HG03520 (cell line): ENCODE data around the gene RAB3IP.
A peak's percentile ranks its signal among the peaks of the same experiment; 100 is the strongest.

ENCODE experiments used
- ATAC-seq: cut with Tn5 transposase; IDR thresholded peaks from one replicate; pipeline ENCODE4 v1.9.1; 2021; ENCODE audit warnings: mild to moderate bottlenecking, moderate library complexity; ENCODE audit not compliant: unreplicated experiment

RAB3IP gene, protein sequence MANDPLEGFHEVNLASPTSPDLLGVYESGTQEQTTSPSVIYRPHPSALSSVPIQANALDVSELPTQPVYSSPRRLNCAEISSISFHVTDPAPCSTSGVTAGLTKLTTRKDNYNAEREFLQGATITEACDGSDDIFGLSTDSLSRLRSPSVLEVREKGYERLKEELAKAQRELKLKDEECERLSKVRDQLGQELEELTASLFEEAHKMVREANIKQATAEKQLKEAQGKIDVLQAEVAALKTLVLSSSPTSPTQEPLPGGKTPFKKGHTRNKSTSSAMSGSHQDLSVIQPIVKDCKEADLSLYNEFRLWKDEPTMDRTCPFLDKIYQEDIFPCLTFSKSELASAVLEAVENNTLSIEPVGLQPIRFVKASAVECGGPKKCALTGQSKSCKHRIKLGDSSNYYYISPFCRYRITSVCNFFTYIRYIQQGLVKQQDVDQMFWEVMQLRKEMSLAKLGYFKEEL

DNA sequence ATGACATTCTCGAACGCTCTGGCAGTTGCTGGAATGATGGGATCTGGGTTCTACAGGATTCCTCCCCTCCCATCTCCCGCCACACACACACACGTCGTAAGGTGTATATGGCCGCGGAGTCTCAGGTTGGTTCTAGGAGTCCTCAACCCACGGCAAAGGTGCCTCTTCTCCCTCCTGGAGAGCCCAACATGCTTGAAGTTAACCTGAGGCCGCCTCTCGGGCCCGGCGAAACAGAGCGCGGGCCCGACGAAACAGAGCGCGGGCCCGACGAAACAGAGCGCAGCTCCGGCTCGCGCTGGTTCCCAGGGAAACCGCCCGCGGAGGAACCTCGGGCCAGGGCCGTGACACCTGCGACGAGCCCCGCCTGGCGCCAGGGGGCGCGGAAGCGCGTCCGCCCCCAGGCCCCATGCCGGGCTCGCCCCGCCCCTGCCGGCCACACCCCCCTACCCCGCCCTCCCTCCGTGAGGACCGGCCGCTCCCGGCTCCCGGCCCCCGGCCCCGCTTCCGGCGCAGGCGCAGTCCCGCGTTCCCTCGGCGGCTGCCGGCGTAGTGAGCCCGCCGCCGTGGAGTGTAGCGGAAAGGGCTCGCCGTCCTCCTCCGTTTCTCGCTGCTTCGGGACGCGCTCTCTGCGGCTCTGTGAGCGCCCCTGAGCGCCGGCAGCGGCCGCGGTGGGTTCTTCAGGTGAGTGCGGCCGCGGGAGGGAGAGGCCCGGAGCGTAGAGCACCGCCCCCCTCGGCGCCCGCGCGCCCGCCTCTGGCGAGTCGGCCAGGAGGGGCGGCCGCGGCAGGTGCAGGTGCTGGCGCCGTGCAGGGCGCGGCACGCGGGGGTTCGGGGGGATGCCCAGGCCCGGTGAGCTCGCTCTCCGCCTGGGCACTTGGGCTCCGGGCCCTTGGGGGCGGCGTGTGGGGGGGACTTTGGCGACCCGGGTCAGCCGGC, at the start of gene RAB3IP:
Gene RAB3IP (plus strand): TSS at position 510 of the 936 bp plus-strand sequence. CDS start 16,549 bp downstream, outside the sequence.
- ATAC-seq: peak; percentile 80

DNA sequence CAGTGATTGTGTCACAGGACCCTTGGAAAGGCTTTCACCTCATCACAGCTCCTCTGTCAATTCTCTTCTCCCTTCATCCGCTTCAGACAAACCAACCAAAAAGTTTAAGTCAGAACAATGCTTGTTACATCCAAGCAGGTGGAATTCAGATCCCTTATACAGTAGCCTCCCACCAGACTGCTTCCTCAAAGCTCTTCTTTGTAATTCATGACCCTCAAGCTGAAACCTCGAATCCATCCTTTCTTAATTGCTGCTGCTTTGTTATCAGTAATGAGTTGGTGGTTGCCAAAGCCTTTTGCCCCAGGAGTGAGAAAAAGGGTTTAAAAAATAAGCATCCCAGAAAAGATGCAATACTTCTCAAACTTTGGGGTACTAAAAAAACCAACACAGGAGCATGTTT, 49.0 kb upstream of the RAB3IP start:
- no peak for ATAC-seq

DNA sequence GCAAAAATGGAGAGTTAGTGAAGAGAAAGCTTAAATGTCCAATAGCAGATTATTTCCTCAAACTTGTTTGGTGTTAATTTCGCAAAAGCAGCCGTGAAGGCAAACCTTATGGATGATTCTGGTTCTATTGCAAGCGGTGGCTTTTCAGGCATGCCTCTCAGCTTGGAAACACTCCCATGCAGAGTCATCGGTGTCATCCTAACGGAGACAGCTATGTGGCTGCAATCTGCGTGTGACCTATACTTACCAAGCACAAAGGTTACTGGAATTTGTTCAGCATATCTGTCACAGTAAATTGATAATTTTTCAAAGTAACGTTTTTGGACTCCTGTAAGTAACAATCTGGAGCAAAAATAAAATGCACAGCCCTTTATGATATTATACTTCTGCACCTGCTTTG, 44.5 kb upstream of the RAB3IP start:
- no peak for ATAC-seq

GRCh38 chr12:69698054-69698453, 40.6 kb upstream of the RAB3IP start:
- no peak for ATAC-seq

- no peak for ATAC-seq
These were observed 39.7 kb upstream of the RAB3IP start, which contains the start of gene BEST3 for GRCh38 chr12:69698769-69699540. Gene BEST3, minus strand, starts transcription at chr12:69699303. Its CDS starts 1,505 bp downstream, at chr12:69697798.

GRCh38 chr12:69701826-69702225, 36.8 kb upstream of the RAB3IP start:
- no peak for ATAC-seq

DNA sequence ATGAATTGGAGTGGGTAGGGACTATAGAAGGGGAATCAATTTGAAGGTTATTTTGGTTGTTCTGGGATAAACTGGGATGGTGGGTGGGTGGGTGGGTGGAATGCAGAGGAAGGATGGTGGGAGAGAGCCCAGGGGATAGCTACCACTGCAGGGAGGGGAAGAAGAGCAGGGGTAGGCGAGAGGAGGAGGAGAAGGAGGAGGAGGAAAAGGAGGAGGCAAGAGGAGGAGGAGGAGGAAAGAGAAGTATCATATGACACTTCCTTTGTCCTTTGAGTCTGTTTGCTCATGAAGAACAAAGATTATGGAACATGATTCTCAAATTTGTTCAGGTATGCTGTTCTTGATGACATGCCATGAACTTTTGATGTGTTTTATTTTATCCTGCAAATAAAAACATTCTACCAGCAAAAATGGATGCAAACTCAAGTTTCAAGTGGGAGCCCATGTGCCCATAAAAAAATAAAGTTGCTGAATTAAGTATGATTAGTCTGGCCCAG, 35.5 kb upstream of the RAB3IP start:
- no peak for ATAC-seq

- no peak for ATAC-seq
These were observed 34.3 kb upstream of the RAB3IP start for GRCh38 chr12:69704357-69704756.

GRCh38 chr12:69708649-69709048, 30.0 kb upstream of the RAB3IP start:
- no peak for ATAC-seq

- no peak for ATAC-seq
These were observed 25.8 kb upstream of the RAB3IP start for GRCh38 chr12:69712826-69713225.

GRCh38 chr12:69714542-69714941, 24.1 kb upstream of the RAB3IP start:
- ATAC-seq: no peak

GRCh38 chr12:69719336-69720316, 19.0 kb upstream of the RAB3IP start:
- ATAC-seq: no peak

DNA sequence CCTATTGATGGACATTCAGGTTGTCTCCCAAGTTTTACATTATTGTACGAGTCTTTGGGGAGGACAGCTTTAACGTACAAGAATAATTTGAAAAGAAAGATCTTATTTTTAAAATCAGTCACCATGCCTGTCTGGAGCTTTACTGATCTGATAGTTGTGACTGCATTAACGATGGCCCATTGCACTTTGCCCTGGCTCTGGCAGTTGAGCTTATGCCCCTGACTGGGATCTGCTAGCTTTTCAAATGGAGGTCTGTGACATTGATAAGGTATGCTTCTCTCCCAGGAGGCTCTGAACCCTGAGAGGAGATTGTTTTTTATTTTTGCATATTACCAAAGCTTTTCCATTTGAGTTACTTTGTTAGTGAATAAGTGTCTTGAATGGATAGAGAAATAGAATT, 17.9 kb upstream of the RAB3IP start:
- no peak for ATAC-seq

DNA sequence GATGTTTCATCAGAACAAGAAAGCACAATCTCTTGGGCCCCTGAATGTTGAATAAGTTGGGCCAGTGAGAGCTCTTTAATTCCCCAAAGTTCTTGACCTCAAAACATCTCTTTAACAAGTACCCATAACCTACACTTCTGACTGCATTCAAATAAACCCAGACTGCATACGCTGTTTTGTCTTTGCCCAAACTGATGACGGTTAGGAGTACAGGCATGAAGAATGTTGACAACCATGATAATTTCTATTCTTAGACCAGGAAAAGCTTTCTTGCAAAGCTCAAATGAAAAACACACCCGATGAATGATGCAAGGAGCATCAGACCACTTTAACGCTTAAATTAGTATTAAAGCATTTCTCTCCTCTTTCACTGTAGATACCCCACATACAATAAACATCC, 11.7 kb upstream of the RAB3IP start:
- ATAC-seq: no peak

- no peak for ATAC-seq
These were observed 6.6 kb upstream of the RAB3IP start for GRCh38 chr12:69732088-69732487.

- ATAC-seq: no peak
These were observed 5.0 kb upstream of the RAB3IP start for GRCh38 chr12:69733638-69734037.

- ATAC-seq: peak; percentile 27
These were observed 879 bp downstream of the RAB3IP start for GRCh38 chr12:69739287-69740191.

DNA sequence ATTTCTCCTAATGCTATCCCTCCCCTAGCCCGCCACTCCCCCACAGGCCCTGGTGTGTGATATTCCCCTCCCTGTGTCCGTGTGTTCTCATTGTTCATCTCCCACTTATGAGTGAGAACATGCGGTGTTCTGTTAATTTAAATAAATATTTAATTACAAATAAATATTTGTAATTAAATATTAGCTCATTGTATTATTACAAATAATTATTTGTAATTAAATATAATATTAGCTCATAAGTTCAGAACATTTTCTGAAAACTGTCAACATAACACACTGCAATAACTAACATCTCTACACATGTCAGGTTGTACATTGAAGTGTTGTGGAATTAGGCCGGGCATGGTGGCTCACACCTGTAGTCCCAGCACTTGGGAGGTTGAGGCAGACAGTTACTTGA, 5.4 kb downstream of the RAB3IP start:
- no peak for ATAC-seq
